Kidney (tissue), 14 donors: Measurements from ENCODE around the gene KIF23. TPM values are rescaled to one million over a fixed set of nuclear protein-coding genes. Genes with fewer than 3 reads are reported as not detected.
A peak's percentile ranks its signal among the peaks of the same experiment; 100 is the strongest.

Source experiments
- DNase-seq, 5 donors: peaks; one replicate each; pipeline ENCODE4 v3.0.0-alpha.2; 2013 to 2020
- FAIRE-seq: peaks from 2 replicates; lab custom pipeline; 2012; peaks lifted over from hg19 to GRCh38; lab: Jason Lieb, UNC
- H3K27ac ChIP-seq, 2 donors: one replicate each; pipeline ENCODE4 v1.7.0; 2013; ENCODE audit warnings: low read depth in 2 of 2, low read length in 2 of 2, inconsistent platforms in 1 of 2
- H3K27me3 ChIP-seq: one replicate; pipeline ENCODE4 v1.7.1; 2013; ENCODE audit warnings: low read length, inconsistent platforms; ENCODE audit not compliant: control insufficient read depth, insufficient read depth
- H3K36me3 ChIP-seq, 3 donors: one replicate each; pipeline versions ENCODE4 v1.7.0 to v1.7.1; 2013; ENCODE audit warnings: low read length in 3 of 3, control low read depth in 1 of 3, inconsistent platforms in 1 of 3; ENCODE audit not compliant: insufficient read depth in 3 of 3, control insufficient read depth in 2 of 3
- H3K4me1 ChIP-seq, 3 donors: one replicate each; pipeline versions ENCODE4 v1.7.0 to v1.7.1; 2013; ENCODE audit warnings: low read length in 3 of 3, inconsistent platforms in 1 of 3, low read depth in 1 of 3; ENCODE audit not compliant: control insufficient read depth in 2 of 3, insufficient read depth in 2 of 3
- H3K4me3 ChIP-seq, 3 donors: one replicate each; pipeline versions ENCODE4 v1.7.0 to v1.8.1; 2013; ENCODE audit warnings: low read length in 3 of 3, control low read depth in 1 of 3, inconsistent platforms in 1 of 3
- H3K9ac ChIP-seq, 3 donors: one replicate each; pipeline versions ENCODE4 v1.7.0 to v1.7.1; 2013; ENCODE audit warnings: low read length in 3 of 3, control low read depth in 1 of 3, inconsistent platforms in 1 of 3
- H3K9me3 ChIP-seq, 3 donors: one replicate each; pipeline versions ENCODE4 v1.7.0 to v1.7.1; 2013; ENCODE audit warnings: low read length in 3 of 3, control low read depth in 1 of 3, inconsistent platforms in 1 of 3; ENCODE audit not compliant: control insufficient read depth in 2 of 3, insufficient read depth in 1 of 3
- intact Hi-C: fragments of 100-400 bp; cut with DNase I; formaldehyde crosslinking; loops from one replicate; pipeline ENCODE4 v1.11.1; 2022
- polyA plus RNA-seq: library from polyadenylated mRNA; stranded (reverse); fragments of 350-450 nt; fragmentation: Illumina TruSeq; extraction: RNeasy Lipid Tissue Mini Kit (QIAGEN cat#74804); gene quantifications from one replicate; pipeline ENCODE4 v1.2.3, GENCODE V29; 2014; ENCODE audit warnings: low read depth, low replicate concordance; ENCODE audit not compliant: insufficient read depth
- total RNA-seq: library from RNA; stranded (reverse); fragmentation: NEBNext Ultra II Directional; extraction: Animal tissue kit (Norgen Biotek cat#: 25700); gene quantifications from one replicate; pipeline ENCODE4 v1.2.1, GENCODE V29; 2021
- TF ChIP-seq, protein P1 (sequence below): IDR thresholded peaks from 3 replicates; pipeline ENCODE4 v1.5.1; 2012; ENCODE audit warnings: mild to moderate bottlenecking, moderate library complexity, borderline replicate concordance; ENCODE audit not compliant: insufficient read depth; ENCODE audit errors: extremely low read depth
- donor health status: control.
- donor health status: control.
- donor health status: control.
- donor health status: control.
- donor health status: control.
- donor health status: DM: yes; HTN: yes; CAD: no.
- donor health status: Normal renal cell carcinoma (clear cell type).

The KIF23 gene
- total and polyA plus RNA-seq, 2 donors from 2014 or later, result 2.5 to 3.6 TPM

DNA sequence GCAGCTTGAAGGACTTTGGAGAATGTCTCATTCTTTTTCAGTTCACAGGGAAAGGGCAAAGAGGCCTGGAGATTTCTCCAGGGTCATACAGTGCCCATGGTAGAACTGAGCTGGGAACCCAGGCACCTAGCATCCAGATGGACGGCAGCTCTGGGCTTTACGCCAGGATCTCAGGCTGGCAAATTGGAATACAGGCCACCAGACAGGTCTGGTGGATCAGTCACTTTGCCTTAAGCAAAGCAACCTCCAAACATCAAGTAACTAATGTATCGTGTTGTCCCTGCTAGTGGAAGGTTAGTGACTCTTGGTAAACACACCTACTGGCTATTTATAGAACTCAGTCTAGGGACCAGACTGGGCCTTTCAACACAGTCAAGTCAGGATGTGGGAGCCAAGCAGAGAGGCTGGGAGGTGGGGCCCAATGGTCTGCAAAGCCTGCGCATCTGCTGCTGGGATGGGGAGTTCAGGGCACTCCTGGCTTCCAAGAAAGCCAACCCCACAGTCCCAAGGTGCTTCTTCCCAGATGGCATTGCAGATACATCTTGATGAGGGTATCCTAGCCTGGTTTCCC is 68.6 kb downstream of the KIF23 start:
- H3K36me3 ChIP-seq, result no peaks in the 10 kb centered on the region
- no peak for DNase-seq
- peaks cover 0 to 7% (median 6%) of the 10 kb centered on the region in 3 donors for H3K4me1 ChIP-seq
- TF ChIP-seq, protein P1, sequence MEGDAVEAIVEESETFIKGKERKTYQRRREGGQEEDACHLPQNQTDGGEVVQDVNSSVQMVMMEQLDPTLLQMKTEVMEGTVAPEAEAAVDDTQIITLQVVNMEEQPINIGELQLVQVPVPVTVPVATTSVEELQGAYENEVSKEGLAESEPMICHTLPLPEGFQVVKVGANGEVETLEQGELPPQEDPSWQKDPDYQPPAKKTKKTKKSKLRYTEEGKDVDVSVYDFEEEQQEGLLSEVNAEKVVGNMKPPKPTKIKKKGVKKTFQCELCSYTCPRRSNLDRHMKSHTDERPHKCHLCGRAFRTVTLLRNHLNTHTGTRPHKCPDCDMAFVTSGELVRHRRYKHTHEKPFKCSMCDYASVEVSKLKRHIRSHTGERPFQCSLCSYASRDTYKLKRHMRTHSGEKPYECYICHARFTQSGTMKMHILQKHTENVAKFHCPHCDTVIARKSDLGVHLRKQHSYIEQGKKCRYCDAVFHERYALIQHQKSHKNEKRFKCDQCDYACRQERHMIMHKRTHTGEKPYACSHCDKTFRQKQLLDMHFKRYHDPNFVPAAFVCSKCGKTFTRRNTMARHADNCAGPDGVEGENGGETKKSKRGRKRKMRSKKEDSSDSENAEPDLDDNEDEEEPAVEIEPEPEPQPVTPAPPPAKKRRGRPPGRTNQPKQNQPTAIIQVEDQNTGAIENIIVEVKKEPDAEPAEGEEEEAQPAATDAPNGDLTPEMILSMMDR, result no peak
- H3K27me3 ChIP-seq, result no peaks in the 10 kb centered on the region
- intact Hi-C loops, result no loop called here
- no peak overlapping the region for H3K4me3 ChIP-seq
- no peak overlapping the region for H3K9ac ChIP-seq
- H3K9me3 ChIP-seq, result peaks cover 0 to 12% (median 2%) of the 10 kb centered on the region in 3 donors
- no peak for FAIRE-seq
- H3K27ac ChIP-seq, result no peak overlapping the region

DNA sequence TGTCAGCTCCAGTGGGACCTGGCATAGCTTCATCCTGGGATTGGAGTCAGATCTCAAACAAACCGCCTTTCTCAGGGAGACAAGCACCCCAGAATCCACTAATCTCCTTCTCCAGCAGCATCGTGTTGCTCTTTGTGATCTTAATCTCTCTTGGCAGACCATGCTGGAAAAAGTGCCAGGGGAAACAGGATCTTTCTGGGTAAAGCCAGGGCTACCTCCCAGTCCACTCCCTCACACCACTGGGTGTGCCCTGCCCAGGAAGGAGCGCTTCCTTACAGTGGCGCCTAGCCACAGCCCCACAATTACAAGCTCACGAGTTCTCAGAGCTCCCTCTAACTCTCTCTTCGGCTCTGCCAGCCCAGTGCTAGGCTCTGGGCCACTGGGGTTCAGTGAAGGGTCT is 70.7 kb downstream of the KIF23 start:
- Histone ChIP-seq H3K27ac (no peak overlapping the region), H3K4me3 (no peak overlapping the region), H3K36me3 (no peaks in the 10 kb centered on the region), H3K27me3 (no peaks in the 10 kb centered on the region), H3K9me3 (peaks cover 0 to 9% (median 2%) of the 10 kb centered on the region in 3 donors), H3K9ac (no peak overlapping the region), H3K4me1 (peaks cover 0 to 4% (median 4%) of the 10 kb centered on the region in 3 donors)
- DNase-seq (peak in 1 of 5 donors; percentile 41), FAIRE-seq (no peak)
- TF ChIP-seq, protein P1, result no peak
- intact Hi-C loops, result no loop called here

DNA sequence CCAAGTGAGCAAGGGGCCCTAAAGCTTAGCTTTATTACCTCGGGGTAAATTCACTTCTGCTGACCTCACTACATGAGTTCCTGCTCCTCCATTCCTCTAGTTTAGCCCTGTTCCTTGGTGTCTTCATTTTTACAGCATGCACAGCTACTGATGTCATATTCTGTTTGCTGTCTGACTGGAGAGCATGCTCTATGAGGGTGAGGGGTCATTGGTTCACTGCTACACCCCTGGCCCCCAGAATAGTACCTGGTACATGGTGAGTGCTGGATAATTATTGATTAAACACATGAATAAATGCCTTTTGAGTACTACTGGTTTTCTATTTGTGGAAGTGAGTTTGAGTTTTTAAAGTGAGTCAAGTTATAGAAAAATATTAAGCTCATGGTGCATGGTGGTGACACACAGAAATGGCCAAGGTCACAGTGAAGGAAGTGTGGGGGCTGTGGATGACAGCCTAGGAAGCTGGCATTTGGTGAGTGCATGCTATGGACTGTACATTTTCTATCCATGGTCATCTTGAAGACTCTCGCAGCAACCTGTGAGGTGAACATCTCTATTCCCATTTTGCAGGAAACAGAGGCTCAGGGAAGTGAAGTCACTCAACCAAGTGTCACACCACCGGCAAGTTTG is 72.4 kb downstream of the KIF23 start:
- Histone ChIP-seq H3K27me3 (no peaks in the 10 kb centered on the region), H3K27ac (no peak overlapping the region), H3K9ac (no peak overlapping the region), H3K36me3 (no peaks in the 10 kb centered on the region), H3K9me3 (peaks cover 0 to 7% (median 0%) of the 10 kb centered on the region in 3 donors), H3K4me1 (peaks cover 0 to 4% (median 4%) of the 10 kb centered on the region in 3 donors), H3K4me3 (no peak overlapping the region)
- FAIRE-seq (no peak), DNase-seq (no peak)
- TF ChIP-seq, protein P1, result no peak
- intact Hi-C loops, result no loop called here
